GM18507 (cell line): ENCODE measurements around the gene FRY.

Experiments used
- DNase-seq: peaks from one replicate; pipeline ENCODE4 v3.0.0; 2011; ENCODE audit warnings: low read depth; ENCODE audit not compliant: insufficient read length; ENCODE audit errors: extremely low spot score
- FAIRE-seq: peaks from 2 replicates; lab custom pipeline; 2011; peaks lifted over from hg19 to GRCh38; lab: Jason Lieb, UNC

Gene FRY

DNA sequence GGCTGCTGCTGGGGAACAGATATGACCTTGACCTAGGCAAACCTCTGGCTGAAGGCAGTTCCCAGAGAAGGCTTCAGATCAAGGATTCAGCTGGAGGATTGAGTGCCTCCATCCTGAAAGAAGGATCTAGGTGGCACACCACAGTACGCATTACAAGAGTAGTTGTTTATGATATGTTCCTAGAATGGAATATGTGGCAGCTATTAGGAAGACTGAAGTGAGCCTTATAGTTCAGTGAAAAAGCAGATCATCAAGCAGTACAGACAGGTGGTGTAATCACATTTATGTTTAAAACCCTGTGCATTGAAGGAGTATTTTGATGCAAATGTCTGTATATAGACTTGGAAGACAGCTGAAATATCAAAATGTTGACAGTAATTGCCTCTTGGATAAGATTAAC lies 167.6 kb downstream of the FRY start:
- FAIRE-seq (no peak), DNase-seq (no peak)

DNA sequence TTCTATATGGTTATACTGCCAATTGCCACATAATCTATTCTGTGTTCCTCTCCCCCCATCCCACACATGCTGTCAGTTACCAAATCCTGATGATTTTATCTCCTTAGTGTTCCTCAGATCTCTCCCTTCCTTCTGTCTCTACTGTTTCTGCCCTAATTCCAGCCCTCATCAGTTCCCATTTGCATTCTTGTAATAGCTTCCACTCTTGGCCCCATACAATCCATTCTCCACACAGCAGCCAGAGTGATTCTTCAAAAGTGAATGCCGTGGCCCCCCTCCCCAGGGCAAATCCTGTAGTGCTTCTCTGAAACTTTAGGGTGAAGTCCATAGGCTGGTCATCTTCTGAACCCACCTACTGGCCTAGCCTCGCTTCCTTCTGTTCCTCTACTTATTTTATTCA lies 169.2 kb downstream of the FRY start:
- DNase-seq (no peak), FAIRE-seq (no peak)

DNA sequence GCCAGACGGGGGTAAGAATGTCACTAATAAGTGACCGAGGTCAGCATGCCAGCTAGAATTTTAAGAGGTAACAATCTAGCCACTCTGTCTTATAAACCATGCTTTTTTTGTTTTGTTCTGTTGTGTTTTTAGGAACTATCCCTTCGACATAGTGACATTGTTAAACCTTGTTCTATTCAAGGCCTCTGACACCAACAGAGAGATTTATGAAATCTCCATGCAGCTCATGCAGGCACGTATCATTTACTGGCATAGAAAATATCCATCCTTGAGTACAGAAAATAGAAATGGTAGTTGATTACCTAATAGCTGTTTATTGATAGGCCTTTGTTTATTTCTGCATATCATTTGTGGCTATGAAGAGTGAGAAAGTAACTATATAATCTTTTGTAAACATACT lies 170.2 kb downstream of the FRY start:
- no peak for DNase-seq
- FAIRE-seq = no peak

DNA sequence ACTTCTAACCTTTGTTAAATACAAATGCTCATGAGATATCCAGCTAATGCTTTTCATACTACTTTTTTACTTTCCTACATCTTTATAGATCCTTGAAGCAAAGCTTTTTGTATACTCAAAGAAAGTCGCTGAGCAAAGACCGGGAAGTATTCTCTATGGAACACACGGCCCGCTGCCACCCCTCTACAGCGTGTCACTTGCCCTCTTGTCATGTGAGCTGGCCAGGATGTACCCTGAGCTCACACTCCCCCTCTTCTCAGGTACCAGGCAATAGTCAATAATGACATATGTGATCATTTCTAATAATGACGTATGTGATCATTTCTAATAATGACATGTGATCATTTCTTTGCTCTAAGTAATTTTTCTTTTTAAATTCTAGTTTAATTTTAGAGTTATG lies 170.7 kb downstream of the FRY start:
- no peak for FAIRE-seq
- no peak for DNase-seq

DNA sequence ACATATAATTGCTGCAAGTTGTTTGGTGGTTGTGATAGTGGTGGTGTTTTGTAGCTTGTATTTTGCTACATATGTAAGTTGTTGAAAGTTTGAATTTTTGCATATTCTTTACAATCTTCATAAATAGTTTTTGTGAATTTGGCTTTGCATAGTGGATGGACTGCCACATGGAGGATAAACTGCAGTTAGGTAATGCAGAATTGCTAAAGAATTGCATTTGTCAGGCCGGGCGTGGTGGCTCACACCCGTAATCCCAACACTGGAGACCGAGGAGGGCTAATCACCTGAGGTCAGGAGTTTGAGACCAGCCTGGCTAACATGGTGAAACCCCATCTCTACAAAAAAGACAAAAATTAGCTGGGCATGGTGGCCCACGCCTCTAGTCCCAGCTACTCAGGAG lies 171.6 kb downstream of the FRY start:
- DNase-seq = no peak
- FAIRE-seq = no peak

DNA sequence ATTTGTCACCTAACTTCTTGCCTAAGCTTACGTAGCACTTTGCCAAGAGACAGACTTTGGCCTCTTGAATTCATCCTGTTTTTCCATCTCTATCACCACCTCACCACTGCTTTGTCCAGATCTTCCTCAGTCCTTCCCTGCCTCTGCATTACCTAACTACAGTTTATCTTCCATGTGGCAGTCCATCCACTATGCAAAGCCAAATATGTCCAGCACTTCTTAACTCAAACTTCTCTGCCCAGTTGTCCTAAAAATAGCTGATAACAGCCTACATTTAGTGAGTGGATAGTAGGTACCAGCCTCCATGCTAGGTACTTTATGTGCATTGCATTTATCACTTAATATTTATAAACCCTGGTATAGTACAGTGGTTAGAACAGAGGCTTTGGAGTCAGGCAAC lies 172.2 kb downstream of the FRY start:
- FAIRE-seq = no peak
- no peak for DNase-seq

DNA sequence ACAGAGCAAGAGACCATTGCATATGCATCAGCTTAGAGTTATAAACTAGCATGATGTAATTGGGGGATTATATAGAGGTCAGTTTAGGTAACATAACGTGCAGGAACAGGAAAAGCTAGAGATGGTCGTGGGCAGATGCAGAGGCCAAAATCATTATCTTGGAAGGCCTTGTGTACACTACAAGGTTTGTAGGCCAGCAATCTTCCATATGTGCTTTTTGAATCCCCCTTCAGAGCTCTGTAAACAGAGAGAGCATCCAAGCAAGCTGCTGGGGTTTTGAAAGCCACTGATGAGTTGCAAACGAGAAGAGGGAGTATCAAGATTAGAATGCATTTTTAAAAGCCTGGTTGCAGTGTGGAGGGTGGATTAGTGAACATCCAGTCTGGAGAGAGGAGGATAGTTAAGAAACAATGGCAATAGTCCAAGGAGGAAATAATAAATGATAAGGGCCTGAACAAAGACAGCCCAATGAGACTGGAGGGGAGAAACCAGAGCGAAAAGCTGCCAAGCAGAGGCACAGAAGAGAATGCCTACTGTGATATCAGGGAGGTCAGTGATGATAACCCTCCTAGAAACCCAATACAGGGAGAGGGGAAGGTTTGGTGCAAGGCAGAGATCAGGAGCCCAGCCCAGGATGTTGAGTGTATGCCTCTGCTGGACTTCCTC lies 174.0 kb downstream of the FRY start:
- FAIRE-seq = no peak
- no peak for DNase-seq

DNA sequence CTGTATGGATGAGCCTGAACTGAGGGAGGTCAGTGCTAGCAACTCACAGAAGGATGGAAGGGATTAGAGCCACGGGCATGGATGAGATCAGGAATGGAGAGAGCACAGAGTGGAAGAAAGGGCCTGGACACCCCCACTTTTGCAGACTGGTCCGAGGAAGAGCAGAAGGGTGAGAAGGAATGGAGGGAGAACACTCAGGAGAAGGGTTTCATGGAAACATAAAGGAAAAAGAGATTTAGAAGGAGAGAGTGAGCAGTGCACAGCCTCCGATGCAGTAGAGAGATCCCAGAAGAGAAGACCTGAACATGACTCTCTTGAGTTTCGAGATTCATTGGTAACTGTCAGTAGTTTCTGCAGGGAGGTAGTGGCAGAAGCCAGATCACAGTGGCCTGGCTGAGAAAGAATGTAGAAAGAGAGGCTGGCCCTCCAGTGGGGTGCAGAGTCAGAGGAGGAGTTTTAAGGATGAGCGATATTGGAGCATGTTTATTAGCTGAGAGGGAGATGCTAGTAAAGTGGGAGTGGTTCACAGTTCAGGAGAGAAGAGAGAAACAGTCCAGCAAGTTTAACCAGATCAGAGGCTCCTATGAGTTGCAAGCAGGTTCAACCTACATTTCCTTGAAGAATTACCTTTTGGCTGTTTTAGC lies 174.6 kb downstream of the FRY start:
- FAIRE-seq (no peak), DNase-seq (no peak)

DNA sequence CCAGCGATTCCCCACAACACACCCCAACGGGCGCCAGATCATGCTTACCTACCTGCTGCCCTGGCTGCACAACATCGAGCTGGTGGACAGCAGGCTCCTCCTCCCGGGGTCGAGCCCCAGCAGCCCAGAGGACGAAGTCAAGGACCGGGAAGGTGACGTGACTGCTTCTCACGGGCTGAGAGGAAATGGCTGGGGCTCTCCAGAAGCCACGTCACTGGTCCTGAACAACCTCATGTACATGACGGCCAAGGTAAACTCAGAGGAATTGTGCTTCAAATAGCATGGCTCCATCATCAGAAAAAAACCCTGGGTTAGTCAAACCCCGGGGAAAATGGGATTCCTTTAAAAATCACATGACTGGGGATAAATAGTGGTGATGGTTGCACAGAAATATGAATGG lies 177.3 kb downstream of the FRY start:
- FAIRE-seq (no peak), DNase-seq (no peak)

DNA sequence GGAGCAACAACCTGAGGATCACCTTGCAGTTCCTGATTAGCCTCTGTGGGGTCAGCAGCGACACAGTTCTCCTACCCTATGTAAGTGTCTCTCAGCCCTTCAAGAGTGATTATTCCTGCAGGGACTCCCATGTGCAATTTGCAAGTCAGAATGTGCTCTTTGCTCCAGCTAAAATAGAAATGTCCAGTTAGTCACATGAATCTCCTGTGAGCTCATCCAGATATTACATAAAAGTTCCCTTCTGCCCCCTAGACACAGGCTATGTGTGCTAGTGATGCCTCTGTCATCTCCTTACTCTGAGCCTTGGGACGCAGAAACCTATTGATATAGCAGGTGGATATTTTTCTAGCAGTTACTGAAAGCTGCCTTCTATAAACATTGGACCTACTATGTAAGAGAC lies 178.1 kb downstream of the FRY start:
- DNase-seq (no peak), FAIRE-seq (no peak)

DNA sequence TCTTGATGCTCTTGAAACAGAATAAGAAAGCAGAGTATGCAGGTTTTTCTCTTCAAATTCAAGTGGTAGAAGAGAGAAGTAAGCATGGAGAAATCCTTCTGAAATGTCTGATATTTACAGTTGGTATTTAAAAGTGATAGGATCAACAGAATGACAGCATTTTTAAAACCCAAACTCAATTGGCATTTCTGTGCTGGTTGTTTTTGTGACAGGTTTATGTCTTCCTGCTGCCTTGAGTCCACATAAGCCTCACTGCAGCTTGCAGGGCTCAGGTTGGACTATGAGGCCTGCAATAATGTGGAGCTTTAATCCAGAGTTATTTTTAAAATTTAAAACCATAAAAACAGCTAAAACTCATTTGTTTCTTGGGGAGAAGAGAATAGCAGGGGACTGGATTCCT lies 178.5 kb downstream of the FRY start:
- FAIRE-seq = no peak
- no peak for DNase-seq

DNA sequence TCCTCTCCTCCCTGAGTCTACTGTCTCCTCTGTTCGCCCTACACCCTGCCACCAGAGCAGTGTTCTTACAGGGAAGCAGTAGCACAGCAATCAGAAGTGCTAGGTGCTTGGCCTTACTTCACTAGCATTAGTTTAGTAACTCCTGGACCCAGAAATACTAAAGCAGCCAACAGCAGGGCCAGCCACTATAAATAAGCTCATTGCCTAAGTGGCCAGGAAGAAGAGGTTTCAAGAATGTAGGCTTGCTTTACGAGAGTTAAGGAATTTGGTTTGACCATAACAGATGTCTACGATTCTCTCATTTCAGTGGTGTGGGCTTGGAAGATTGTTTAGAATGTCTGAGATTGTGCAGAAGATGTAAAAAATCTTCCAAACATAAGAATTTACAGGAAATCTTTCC lies 180.2 kb downstream of the FRY start:
- FAIRE-seq (no peak), DNase-seq (no peak)

DNA sequence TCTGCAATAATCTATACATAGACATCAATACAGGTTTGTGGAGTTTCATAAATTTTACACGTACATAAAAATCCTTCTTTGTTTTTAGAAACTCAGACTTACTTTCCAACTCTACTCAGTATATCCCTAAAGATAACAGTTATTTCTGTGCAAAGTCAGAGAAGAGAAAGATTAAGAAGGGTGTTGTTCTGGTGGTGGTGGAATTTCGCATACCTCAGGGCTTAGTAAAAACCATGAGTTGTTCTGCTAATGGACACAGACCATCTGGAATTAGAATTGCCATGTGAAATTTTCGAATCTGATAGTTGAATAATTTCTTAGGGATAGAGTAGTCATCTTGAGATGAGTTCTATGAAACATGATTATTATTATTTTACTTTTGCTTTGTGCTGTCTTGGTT lies 180.8 kb downstream of the FRY start:
- DNase-seq = no peak
- no peak for FAIRE-seq

DNA sequence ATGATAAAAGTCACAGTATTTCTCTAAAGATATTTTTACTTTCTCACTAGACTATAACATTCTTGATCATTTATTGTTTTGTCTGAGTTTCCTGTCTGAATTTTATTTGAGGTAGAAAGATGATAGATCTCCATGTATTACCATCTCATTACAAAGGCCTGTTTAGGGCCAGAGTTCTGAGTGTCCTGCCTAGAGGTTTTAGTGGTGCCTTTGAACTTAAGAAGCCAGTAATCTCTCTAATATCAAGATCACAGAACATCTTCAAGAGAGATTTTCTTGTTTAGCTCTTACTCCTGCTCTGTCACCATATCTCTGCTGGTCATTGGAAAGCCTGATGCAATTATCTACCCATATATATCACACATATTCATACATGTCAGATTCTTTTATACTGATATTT lies 182.1 kb downstream of the FRY start:
- no peak for FAIRE-seq
- DNase-seq = no peak

DNA sequence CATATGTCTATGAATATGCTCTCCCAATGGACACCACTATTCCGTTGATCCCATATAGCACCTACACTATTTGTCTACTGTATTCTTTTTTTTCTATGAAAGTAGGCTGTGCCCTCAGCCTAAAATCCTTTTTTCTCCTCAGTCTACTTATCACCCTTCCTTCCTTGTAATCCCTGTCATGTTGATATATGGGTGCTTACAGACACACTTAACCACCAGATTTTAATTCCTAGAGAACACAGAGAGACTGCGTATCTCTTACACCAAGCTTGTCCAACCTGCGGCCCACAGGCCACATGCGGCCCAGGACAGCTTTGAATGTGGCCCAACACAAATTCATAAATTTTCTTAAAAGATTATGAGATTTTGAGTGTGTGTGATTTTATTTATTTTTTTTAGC lies 182.5 kb downstream of the FRY start:
- DNase-seq (no peak), FAIRE-seq (no peak)

DNA sequence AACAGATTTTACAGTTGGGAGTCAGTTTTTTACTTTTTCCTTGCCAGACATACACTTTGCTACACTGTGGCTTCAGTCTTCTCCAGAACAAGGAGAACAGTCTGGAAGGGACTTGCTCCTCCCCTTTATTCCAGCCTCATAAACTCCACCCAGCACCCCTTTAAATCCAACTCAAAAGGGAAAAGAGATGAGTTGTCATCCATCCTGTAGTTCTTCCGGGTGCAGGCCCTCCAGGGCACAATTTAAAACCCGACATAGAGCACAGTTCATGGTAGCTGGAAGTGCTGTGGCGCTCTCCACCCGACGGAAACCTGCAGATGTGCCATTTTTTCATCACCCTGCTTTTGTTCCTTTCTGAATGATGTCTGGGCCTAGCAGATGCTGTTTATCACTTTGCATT lies 184.7 kb downstream of the FRY start:
- FAIRE-seq = no peak
- no peak for DNase-seq

DNA sequence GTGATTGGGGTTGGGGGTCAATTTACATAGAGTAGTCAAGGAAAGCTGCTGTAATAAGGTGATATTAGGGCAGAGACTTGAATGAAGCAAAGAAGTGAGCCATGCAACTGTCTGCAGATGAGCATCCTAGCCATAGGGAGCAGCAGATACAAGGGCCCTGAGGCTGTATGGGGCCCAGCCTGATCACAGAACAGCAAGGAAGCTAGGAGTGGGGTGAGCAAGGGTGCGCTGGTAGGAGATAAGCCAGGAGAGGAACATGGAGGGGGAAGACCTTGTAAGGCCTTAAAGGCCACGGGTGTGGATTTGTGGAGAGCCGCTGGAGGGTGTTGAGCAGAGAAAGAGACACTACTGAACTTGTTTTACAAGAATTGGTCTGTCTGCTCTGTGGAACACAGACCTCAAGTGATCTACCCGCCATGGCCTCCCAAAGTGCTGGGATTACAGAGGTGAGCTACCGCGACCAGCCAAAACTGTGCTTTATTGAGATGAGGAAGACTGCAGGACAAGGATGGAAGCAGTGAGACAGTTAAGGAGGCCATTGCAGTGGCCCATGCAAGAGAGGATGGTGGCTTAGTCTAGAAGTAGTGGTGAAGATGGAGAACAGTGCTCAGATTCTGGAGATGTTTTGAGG lies 190.6 kb downstream of the FRY start:
- FAIRE-seq = no peak

DNA sequence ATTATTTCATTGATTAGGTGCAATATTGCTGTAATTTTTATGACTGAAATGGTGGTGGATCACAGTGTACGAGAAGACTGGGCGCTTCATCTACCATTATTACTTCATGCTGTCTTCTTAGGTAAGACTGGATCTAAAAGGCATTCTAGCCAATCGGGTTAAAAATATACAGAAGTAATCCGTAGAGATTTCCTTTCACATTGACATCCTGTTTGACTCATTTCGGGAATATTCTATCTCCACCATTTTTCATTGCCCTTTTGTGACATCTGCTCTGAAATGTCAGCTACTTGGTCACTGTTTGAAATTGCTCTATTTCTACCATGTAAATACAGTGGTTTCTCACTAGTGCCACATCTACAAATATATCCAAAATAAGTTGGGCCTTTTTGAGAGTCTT lies 193.3 kb downstream of the FRY start:
- DNase-seq (no peak), FAIRE-seq (no peak)

More for the DNA sequence above, 190.6 kb downstream of the FRY start:
- DNase-seq = no peak

DNA sequence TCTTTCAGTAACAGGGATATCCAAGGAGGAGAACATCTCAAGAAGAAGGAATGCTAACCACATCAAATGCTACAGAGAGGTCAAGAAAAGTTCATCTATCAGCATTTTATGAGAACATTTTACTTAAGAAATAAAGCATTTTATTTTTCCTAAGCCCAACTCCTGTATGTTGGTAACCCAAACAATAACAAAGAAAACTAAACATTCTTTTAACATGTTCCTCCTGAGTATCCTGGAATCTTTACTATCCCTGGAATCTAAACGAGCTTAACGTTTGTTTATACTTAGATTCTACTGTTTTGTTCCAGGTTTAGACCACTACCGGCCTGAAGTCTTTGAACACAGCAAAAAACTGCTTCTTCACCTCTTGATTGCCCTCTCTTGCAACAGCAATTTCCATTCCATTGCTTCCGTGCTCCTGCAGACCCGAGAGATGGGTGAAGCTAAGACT lies 193.9 kb downstream of the FRY start:
- no peak for DNase-seq
- FAIRE-seq = no peak

DNA sequence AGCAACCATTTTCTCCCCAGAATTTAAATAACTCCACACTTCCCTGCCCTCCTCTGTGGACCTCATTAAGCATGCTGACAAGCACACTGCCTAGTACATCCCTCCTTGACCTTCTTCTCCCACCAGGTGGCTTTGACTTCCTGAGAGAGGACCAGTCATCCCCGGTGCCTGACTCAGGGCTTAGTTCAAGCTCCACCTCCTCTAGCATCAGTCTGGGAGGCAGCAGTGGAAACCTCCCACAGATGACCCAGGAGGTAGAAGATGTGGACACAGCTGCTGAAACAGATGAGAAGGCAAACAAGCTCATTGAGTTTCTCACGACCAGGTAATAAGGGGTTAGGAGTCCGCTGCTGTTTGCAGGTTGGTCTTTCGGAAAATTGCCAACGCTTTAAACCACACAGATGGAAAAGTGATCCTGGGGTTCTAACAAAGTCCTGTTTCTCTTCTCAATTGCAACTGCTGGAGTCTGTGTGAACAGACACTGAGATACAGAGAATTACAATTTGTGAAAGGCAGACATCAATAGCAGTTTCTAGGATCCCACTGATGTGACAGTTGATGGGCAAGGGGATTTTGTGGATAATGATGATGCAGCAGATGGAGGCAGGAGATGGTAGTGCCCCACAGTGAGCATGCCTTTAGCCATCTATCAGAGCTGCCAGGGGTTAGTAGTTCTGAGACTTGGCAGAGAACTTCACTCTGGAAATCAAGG lies 196.9 kb downstream of the FRY start:
- no peak for DNase-seq
- FAIRE-seq = no peak

DNA sequence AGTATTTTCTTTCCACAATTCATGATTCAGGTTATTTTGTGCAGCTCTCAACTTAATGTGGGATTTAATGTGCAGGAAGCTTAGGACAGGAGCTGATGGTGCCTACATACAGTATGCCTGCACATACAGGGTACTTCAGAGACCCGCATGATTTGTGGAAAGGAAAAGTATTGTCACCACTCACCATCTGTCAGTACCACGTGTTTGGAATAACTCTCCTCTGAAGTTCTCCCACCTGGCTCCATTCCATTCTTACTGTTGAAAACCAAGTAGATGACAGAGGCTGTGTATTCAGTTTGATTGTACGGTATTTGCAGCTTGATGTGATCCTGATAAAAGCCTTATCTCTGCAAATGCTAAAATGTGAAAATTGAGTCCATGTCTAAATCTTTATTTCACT lies 197.9 kb downstream of the FRY start:
- DNase-seq (no peak), FAIRE-seq (no peak)
